EL (cell line): Measurements from ENCODE around the gene PSMC5.
A peak's percentile ranks its signal among the peaks of the same experiment; 100 is the strongest.
"Not testable (repeated sequence)": the region's sequence is repeated elsewhere in the genome, so short reads cannot be mapped to it uniquely, and the experiment has no call there.

ENCODE experiments used
- DNase-seq: peaks from one replicate; pipeline ENCODE4 v3.0.0-alpha.2; 2016

PSMC5 gene

DNA sequence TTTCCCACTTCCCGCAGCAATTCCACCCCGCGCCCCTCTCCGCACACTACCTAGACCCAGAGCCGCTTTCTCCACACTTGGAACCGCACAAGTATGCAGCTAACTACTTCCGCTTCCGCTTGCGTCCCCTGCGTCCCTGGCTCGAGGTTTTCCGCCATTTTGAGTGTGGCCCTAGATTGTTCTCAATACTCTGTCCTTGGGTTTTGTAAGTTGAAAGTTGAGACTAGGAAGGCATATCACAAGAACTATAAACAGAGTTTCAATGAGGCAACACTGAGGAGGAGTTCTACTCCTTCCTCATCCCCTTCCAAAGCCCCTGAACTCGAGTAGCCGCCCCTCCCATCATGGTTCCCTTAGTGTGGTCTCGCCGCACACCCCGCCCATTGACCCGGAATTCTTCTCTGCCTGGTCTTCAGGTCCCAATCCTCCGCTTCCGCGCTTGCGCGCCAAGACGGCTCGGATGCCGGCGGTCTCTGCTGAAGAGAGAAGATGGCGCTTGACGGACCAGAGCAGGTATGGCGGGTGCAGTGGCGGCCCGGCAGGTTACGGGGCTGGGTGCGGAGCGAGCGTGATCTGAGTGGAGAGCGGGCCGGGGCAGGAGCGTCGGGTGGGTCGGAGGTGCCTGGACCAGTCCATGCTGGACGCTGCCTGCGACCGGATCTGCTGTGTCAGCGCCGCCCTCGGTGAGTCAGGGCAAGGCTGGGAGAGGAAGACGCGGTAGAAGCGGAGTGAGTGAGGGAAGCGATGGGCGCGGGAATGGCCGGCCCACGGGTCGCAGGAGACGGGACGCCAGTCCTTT lies at the start of gene PSMC5, which contains the start of gene FTSJ3:
Gene PSMC5, plus strand, starts transcription at position 430 of the 799 bp plus-strand sequence. Its CDS starts 60 bp downstream, at position 490.
Gene FTSJ3, minus strand, starts transcription at position 662 of the 799 bp plus-strand sequence. CDS start 761 bp downstream, outside the sequence.
- peak; percentile 96 for DNase-seq

GRCh38 chr17:63780507-63780906 lies 46.7 kb upstream of the PSMC5 start:
- DNase-seq: peak; percentile 13

DNA sequence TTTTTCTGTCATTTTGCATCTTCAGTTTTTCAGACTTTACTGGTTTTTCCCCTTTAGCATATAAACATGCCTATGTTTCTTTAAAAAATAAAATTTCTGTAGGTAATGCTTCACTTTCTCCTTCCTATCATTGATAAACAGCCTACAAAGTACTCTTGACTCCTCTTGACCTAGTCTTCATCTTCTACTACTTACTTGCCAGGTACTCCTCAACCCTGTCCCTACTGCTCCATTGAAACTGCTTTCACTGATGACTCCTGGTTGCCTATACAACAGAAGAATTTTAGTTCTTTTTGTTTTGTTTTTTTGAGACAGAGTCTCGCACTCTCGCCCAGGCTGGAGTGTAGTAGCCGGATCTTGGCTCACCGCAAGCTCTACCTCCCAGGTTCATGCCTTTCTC lies 46.3 kb upstream of the PSMC5 start:
- no peak for DNase-seq

GRCh38 chr17:63783522-63783921 lies 43.7 kb upstream of the PSMC5 start:
- no peak for DNase-seq

DNA sequence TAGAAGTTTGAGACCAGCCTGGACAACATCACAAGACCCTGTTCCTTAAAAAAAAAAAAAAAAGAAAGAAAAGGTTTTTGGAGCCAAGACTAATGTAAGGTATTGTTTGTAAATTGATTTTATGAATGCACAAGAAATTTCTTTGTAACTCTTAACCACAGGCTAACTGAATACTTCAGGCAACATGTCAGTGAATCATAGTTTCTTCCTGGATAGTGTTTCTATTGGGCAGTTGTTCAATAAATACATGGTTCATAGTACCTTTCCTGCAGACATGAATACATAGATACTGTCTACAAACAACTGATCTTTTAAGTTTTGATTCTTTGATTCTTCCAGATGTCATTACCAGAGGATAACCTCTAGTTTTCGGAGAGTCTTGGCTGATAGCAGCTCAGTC lies 41.7 kb upstream of the PSMC5 start:
- peak; percentile 42 for DNase-seq

GRCh38 chr17:63786117-63786516 lies 41.1 kb upstream of the PSMC5 start:
- DNase-seq: no peak

DNA sequence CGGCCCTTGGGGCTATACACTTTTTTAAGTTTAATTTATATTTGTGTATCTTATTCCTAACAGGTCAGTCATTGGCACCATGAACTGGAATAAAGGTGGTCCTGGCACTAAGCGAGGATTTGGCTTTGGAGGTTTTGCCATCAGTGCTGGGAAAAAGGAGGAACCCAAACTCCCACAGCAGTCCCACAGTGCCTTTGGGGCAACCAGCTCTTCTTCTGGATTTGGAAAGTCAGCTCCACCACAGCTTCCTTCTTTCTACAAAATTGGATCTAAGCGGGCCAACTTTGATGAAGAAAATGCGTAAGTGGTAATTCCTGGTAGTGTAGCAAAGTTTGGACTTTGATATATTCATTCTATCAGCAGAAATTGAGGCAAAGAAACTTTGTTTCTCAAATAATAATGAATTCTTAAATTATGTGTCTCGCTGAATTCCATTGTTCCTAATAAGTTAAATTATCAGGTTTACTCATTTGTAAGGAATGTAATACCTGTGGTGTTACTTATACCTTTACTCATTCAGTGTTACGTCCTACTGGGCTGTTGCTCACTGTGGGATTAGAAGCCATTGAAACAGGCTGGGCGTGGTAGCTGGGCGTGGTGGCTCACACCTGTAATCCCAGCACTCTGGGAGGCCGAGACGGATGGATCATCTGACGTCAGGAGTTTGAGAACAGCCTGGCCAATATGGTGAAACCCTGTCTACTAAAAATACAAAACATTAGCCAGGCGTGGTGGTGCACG lies 40.1 kb upstream of the PSMC5 start:
- no peak for DNase-seq

- DNase-seq: no peak
Measured at GRCh38 chr17:63790057-63790456, 37.2 kb upstream of the PSMC5 start.

DNA sequence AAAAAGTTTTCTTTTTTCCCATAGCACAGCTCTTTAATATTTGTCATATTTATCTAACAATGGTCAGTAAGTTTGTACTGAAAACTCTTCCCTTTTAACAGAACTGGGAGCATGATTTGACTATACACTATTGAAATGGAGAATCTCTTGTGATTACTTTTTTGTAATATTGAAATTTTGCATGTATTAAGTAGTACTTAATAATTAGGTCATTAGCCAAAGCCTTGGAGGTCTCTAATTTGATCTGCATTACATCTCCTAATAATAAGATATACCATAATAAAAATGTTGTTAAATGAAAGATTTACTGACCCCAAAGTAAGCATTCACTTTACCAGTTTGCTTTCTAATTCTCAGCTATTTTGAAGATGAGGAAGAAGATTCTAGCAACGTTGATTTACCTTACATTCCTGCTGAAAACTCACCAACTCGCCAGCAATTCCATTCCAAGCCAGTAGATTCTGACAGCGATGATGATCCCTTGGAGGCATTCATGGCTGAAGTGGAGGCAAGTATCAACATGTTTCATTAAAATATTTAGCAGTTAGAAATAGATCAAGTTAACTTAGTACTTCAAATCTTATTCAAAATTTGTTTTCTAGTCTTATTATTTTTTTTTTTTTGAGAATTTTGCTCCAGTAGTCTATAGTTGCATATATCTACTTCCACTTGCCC lies 35.0 kb upstream of the PSMC5 start:
- no peak for DNase-seq

GRCh38 chr17:63796375-63796774 lies 30.9 kb upstream of the PSMC5 start:
- not testable (repeated sequence) for DNase-seq

DNA sequence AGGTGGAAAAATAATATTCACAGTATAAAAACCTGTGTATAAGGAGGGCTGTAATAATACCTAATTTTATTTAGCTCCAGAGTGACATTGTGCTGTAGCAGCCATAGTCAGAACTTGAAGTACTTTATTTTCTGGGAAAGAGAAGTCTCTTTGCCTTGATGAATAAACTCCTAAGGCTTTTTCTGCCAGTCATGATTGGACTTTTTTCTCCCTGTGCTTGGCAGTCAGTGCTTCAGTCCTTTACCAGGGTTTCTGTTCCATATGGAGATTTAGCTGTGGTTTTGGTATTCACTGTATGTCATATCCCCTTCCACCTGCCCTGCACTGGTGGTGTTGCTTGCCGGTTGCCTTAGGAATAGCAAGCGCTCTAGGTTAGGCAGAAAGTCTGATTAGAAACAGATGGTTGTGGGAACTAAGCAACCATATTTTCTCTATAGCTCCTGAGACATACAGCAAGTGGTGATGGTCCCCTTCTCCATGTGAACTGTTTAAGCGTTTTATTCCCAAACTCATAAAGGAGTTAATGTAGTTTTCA lies 28.6 kb upstream of the PSMC5 start:
- no peak for DNase-seq

DNA sequence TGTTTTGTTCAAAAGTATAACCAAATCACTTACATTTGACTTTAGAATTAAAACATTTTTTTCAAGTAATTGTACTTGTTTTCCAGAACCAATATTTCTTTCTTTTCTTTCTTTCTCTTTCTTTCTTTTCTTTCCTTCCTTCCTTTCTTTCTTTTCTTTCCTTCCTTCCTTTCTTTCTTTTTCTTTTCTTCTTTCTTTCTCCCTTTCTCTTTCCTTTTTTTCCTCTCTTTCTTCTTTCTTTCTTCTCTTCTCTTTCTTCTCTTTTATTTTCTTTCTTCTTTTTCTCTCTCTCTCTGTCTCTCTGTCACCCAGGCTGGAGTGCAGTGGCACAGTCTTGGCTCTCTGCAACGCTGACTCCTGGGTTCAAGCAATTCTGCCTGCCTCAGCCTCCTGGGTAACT lies 26.4 kb upstream of the PSMC5 start:
- DNase-seq: no peak

DNA sequence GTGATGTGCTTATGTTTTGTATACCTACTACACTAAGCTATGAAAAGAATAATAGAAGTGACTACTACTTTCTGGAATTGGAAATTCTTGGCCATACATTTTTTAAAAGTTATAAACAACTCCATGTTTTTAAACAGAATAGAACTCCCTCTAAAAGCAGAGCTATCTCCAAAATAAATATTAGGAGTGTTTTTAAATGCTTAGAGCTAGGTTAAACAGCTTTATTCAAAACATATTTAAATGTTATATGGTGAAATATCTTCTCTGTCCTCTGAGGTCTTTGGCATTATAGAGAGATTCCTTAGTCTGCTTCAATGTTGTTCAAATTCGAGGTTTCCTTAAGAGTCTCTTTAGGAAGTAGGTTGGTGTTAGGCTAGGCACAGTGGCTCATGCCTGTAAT lies 22.9 kb upstream of the PSMC5 start:
- no peak for DNase-seq

GRCh38 chr17:63805591-63805990 lies 21.6 kb upstream of the PSMC5 start:
- no peak for DNase-seq

- no peak for DNase-seq
Measured at GRCh38 chr17:63809970-63810369, 17.3 kb upstream of the PSMC5 start.

DNA sequence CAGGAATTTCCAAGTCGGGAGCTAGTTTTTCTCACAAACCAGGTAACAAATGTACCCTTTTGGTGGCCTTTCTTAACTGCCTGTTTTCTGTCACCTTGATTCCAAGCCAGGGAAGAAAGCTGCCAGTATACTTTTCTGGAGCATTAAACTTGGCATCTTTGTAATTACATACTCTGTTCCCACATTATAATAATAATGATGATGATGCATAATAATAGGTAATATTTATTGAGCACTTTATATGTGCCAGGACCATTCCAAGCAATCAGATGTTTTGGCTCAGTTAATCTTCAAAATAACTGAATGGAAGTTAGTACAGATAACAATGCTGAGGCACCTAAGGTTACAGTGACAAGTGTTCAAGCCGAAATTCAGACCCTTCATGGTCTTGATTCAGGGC lies 11.1 kb upstream of the PSMC5 start:
- no peak for DNase-seq

DNA sequence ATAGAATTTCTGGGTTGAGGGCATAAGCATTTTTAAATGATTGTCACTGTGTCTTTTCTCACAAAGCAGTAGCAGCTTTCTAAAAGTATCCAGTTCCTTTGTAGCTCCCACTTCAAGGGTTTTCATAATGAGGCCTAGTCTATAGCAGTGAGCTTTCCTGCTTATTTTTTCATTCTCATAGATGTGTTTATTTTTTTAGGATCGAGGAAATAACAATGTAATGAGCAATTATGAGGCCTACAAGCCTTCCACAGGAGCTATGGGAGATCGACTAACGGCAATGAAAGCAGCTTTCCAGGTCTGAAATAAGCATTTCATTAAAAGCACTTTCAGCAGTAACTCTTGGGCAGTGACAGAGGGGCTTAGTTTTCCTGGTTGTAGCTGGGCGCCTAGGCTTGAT lies 10.6 kb upstream of the PSMC5 start:
- DNase-seq: peak; percentile 43

- DNase-seq: no peak
Measured at GRCh38 chr17:63817736-63818385, 9.4 kb upstream of the PSMC5 start.

DNA sequence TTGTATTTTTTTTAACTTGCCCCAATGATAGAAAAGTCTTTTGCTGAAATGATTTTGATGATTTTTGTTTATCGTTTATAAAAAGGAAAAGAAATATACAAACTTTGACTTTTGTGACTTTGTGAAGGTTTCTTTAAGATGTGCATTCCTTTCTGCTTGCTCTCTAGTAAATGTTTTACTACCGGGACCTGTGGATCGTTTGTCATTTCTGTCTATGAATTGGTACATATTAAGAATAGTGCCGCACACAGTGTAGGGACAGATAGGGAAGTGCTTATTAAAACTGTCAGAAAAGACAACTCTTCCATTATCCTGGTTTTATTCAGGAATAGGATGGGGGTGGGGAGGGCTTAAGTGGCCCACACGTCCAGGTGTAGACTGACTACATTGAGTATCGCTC lies 8.1 kb upstream of the PSMC5 start:
- no peak for DNase-seq

- DNase-seq: no peak
Measured at GRCh38 chr17:63819585-63820537, 7.4 kb upstream of the PSMC5 start.

GRCh38 chr17:63820963-63821561 lies 6.2 kb upstream of the PSMC5 start:
- DNase-seq: no peak
